GM21717 (cell line): Measurements from ENCODE around the gene CLIC2.

ENCODE experiments used
- ATAC-seq: cut with Tn5 transposase; IDR thresholded peaks from one replicate; pipeline ENCODE4 v1.9.1; 2021; ENCODE audit warnings: mild to moderate bottlenecking, moderate library complexity; ENCODE audit not compliant: unreplicated experiment

The CLIC2 gene

GRCh38 chrX:155263854-155264628, 70.4 kb downstream of the CLIC2 start, which contains the start of gene RAB39B:
Gene RAB39B, minus strand, starts transcription at chrX:155264491. Its CDS starts 203 bp downstream, at chrX:155264288.
- ATAC-seq = peak; percentile 90

GRCh38 chrX:155262970-155263754, 71.3 kb downstream of the CLIC2 start:
- no peak for ATAC-seq

DNA sequence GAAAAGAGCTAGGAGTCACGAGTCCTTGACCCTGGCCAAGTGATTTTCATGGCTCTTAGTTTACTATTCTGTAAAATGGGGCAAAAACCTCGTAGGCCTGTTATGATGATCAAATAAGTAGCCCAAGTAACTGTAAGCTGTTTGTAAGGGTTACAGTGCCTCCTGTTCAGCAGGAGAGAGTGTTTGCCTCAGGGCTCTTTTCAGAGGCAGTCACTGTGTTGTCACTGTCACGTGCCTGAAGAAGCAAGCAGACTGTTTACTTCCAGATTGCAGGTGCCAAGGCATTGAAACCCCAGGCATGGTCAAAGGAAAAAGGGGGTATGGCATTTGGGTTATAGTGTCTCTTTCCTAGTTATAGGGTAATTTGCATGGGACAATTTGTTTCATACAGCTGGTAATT, 74.7 kb downstream of the CLIC2 start:
- ATAC-seq = no peak

- ATAC-seq = no peak
Observed at GRCh38 chrX:155251391-155251790, 83.0 kb downstream of the CLIC2 start.

DNA sequence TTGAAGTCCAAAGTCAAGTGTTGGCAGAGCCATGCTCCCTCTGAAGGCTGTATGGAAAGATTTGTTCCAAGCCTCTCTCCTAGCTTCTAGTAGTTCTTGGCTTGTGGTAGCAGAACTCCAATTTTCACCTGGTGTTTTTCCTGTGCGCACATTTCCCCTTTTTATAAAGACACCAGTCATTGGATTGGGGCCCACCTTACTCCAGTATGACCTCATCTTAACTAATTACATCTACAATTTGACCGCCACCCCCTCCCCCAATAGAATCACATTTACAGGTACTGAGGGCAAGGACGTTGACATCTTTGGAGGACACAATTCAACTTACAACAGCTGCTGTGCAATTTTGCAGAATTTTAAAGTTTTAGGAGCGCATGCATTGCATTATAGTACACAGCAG, 86.9 kb downstream of the CLIC2 start:
- ATAC-seq = no peak

GRCh38 chrX:155246748-155247147, 87.7 kb downstream of the CLIC2 start:
- no peak for ATAC-seq

DNA sequence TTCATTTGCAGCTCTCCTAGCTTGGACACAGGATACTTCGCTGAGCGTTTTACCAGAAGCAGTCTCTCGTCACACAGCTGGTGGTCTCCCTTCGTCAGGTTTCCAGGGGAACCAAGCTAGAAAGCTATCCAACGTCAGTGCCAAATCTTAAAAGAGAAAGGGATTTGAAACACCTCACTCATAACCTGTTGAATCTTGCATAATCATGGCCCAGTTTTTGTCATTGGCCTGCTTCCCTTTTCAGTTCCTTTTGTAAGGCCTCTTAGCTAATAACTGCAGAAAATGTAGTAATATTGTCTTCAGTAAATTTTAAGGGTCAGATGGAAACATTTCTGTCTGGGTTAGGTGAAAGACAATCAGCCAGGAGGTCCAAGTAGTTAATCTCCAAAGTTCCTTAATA, 92.1 kb downstream of the CLIC2 start:
- no peak for ATAC-seq

DNA sequence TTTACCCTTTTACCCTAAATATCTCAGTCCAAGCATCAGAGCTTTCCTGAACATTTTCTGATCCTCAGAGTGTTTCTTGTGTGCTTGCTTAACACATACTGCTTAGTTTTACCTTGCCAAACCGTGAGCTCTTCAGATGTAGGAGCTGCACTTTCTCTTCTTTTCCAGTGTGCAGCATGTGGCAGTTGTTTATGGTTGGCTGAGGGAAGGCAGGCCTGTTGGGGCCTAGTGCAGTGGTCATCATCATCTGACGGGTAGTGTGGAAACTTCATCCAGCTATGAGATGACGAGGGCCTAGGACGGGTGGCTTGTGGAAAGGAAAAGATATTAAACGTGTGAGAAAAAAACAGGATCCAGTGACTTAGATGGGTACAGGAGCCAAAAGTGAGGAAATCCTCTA, 96.7 kb downstream of the CLIC2 start:
- no peak for ATAC-seq

GRCh38 chrX:155235891-155236290, 98.5 kb downstream of the CLIC2 start:
- ATAC-seq = no peak

DNA sequence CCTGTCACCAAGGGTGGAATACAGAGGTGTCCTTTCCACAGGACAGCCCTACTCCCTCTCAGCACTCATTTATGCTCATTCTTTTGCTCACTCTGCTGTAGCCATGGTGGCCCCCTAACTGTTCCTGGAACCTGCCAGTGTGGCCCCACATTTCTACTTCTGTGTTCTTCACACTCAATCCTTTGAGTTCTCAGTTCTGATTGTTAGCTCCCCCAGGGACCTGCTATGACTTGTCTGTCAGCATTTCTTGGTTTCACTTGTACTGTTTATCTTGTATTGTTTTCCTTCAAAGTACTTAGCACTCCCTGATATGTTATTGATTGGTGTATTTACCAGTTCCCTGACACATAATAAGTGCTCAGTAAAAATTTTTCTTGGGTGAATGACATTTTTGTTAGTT, 103.3 kb downstream of the CLIC2 start:
- ATAC-seq = peak; percentile 95
